Mesendoderm (in vitro differentiated cells): ENCODE measurements around the gene AQP1.

ENCODE experiments used
- DNase-seq: peaks from one replicate; pipeline ENCODE4 v3.0.0; 2013
- H2AK5ac ChIP-seq: 2 replicates; pipeline ENCODE4 v1.6.1; 2013; ENCODE audit warnings: low read length, inconsistent platforms
- H2BK120ac ChIP-seq: 2 replicates; pipeline ENCODE4 v1.6.1; 2013; ENCODE audit warnings: low read depth, mild to moderate bottlenecking, low read length, moderate library complexity, mixed read lengths
- H2BK15ac ChIP-seq: replicated peaks from 2 replicates; pipeline ENCODE4 v1.6.1; 2013; ENCODE audit warnings: low read depth, mild to moderate bottlenecking, moderate library complexity
- H2BK5ac ChIP-seq: 2 replicates; pipeline ENCODE4 v1.6.1; 2013; ENCODE audit warnings: low read length, inconsistent platforms
- H3K18ac ChIP-seq: 2 replicates; pipeline ENCODE4 v1.6.1; 2013; ENCODE audit warnings: mild to moderate bottlenecking, low read length, mixed read lengths
- H3K23ac ChIP-seq: one replicate; pipeline ENCODE4 v1.6.1; 2013; ENCODE audit warnings: low read length
- H3K27ac ChIP-seq: 2 replicates; pipeline ENCODE4 v1.5.1; 2013; ENCODE audit warnings: low read depth, mild to moderate bottlenecking, inconsistent platforms, low read length, moderate library complexity
- H3K27me3 ChIP-seq: 2 replicates; pipeline ENCODE4 v1.6.1; 2013; ENCODE audit warnings: low read length, control low read depth, mild to moderate bottlenecking, inconsistent platforms; ENCODE audit not compliant: insufficient read depth, poor library complexity
- H3K36me3 ChIP-seq: 2 replicates; pipeline ENCODE4 v1.6.1; 2013; ENCODE audit warnings: low read length, inconsistent platforms; ENCODE audit not compliant: control insufficient read depth, insufficient read depth
- H3K4ac ChIP-seq: one replicate; pipeline ENCODE4 v1.6.1; 2013; ENCODE audit warnings: low read depth, mild to moderate bottlenecking, low read length, moderate library complexity
- H3K4me1 ChIP-seq: 2 replicates; pipeline ENCODE4 v1.6.1; 2013; ENCODE audit warnings: low read depth, low read length, inconsistent platforms; ENCODE audit not compliant: control insufficient read depth
- H3K4me2 ChIP-seq: 2 replicates; pipeline ENCODE4 v1.6.1; 2013; ENCODE audit warnings: low read length
- H3K4me3 ChIP-seq: 2 replicates; pipeline ENCODE4 v1.5.1; 2013; ENCODE audit warnings: mild to moderate bottlenecking, low read length
- H3K56ac ChIP-seq: one replicate; pipeline ENCODE4 v1.6.1; 2013; ENCODE audit warnings: low read length
- H3K79me1 ChIP-seq: 2 replicates; pipeline ENCODE4 v1.6.1; 2013; ENCODE audit warnings: low read length, inconsistent platforms
- H3K79me2 ChIP-seq: 2 replicates; pipeline ENCODE4 v1.6.1; 2013; ENCODE audit warnings: mild to moderate bottlenecking, low read length; ENCODE audit not compliant: control insufficient read depth, insufficient read depth
- H3K9ac ChIP-seq: 2 replicates; pipeline ENCODE4 v1.6.1; 2013; ENCODE audit warnings: low read length, inconsistent platforms
- H4K5ac ChIP-seq: one replicate; pipeline ENCODE4 v1.6.1; 2013; ENCODE audit warnings: low read length
- H4K8ac ChIP-seq: one replicate; pipeline ENCODE4 v1.6.1; 2013; ENCODE audit warnings: low read depth, mild to moderate bottlenecking, control low read depth, low read length, moderate library complexity
- WGBS: extraction: QIAGEN DNeasy Blood & Tissue Kit; methylation state at CpG from one replicate; pipeline ENCODE4 v1.1.7; 2013; ENCODE audit warnings: low lambda C conversion rate, missing lambda C conversion rate; ENCODE audit not compliant: insufficient coverage; ENCODE audit errors: extremely low coverage; 5-methylcytosine and 5-hydroxymethylcytosine counted together

The AQP1 gene

GRCh38 chr7:30935569-30935877 is 23.9 kb downstream of the AQP1 start:
- H3K23ac ChIP-seq: no peak overlapping the region
- DNase-seq: no peak

GRCh38 chr7:30936650-30937245 is 25.1 kb downstream of the AQP1 start:
- no peak overlapping the region for H3K9ac ChIP-seq

More at GRCh38 chr7:30935569-30935877, 23.9 kb downstream of the AQP1 start:
- Histone ChIP-seq H3K27ac (no peak overlapping the region), H2BK5ac (no peak overlapping the region), H3K4me3 (no peak overlapping the region), H3K36me3 (no peaks in the 10 kb centered on the region), H3K9ac (no peak overlapping the region), H3K4me2 (no peak overlapping the region), H3K18ac (no peak overlapping the region), H2AK5ac (no peak overlapping the region), H2BK15ac (no peak overlapping the region), H3K79me2 (no peaks in the 10 kb centered on the region), H3K4me1 (no peaks in the 10 kb centered on the region), H4K5ac (no peak overlapping the region), H3K4ac (no peak overlapping the region), H4K8ac (no peak overlapping the region), H3K56ac (no peak overlapping the region), H3K79me1 (no peaks in the 10 kb centered on the region), H2BK120ac (no peak overlapping the region), H3K27me3 (no peaks in the 10 kb centered on the region)
- WGBS: no CpG with 5 or more reads among the region's 3 CpGs

GRCh38 chr7:30937416-30937815 is 25.8 kb downstream of the AQP1 start:
- no CpG with 5 or more reads among the region's 3 CpGs for WGBS
- H2BK120ac ChIP-seq: no peak overlapping the region
- no peak overlapping the region for H4K8ac ChIP-seq
- H3K56ac ChIP-seq: no peak overlapping the region
- no peak overlapping the region for H3K4me3 ChIP-seq
- no peaks in the 10 kb centered on the region for H3K79me2 ChIP-seq
- no peak overlapping the region for H3K27ac ChIP-seq
- H3K4ac ChIP-seq: no peak overlapping the region
- H3K23ac ChIP-seq: no peak overlapping the region
- no peak overlapping the region for H3K18ac ChIP-seq
- no peaks in the 10 kb centered on the region for H3K36me3 ChIP-seq
- H3K27me3 ChIP-seq: no peaks in the 10 kb centered on the region
- no peak for DNase-seq
- H3K4me2 ChIP-seq: no peak overlapping the region
- no peak overlapping the region for H4K5ac ChIP-seq
- H2AK5ac ChIP-seq: no peak overlapping the region
- H3K4me1 ChIP-seq: no peaks in the 10 kb centered on the region
- H3K79me1 ChIP-seq: no peaks in the 10 kb centered on the region
- no peak overlapping the region for H2BK15ac ChIP-seq
- H2BK5ac ChIP-seq: no peak overlapping the region
- H3K9ac ChIP-seq: no peak overlapping the region

More at GRCh38 chr7:30936650-30937245, 25.1 kb downstream of the AQP1 start:
- Histone ChIP-seq H3K27me3 (no peaks in the 10 kb centered on the region), H3K18ac (no peak overlapping the region), H4K5ac (no peak overlapping the region), H3K23ac (no peak overlapping the region), H3K4me2 (no peak overlapping the region), H3K36me3 (no peaks in the 10 kb centered on the region), H3K4me3 (no peak overlapping the region), H3K79me1 (no peaks in the 10 kb centered on the region), H2BK5ac (no peak overlapping the region), H3K79me2 (no peaks in the 10 kb centered on the region), H3K27ac (no peak overlapping the region), H2BK15ac (no peak overlapping the region), H3K4me1 (no peaks in the 10 kb centered on the region), H3K56ac (no peak overlapping the region), H3K4ac (no peak overlapping the region), H2BK120ac (no peak overlapping the region), H4K8ac (no peak overlapping the region), H2AK5ac (no peak overlapping the region)
- DNase-seq: no peak

GRCh38 chr7:30938435-30939316 is 27.0 kb downstream of the AQP1 start:
- H3K27me3 ChIP-seq: no peaks in the 10 kb centered on the region
- H2BK120ac ChIP-seq: no peak overlapping the region
- H3K79me2 ChIP-seq: no peaks in the 10 kb centered on the region
- H3K36me3 ChIP-seq: no peaks in the 10 kb centered on the region
- H3K27ac ChIP-seq: no peak overlapping the region
- H3K23ac ChIP-seq: no peak overlapping the region
- H3K56ac ChIP-seq: peak overlapping the region; percentile 79
- no peak overlapping the region for H2AK5ac ChIP-seq
- peak overlapping the region; percentile 28 for H3K4me2 ChIP-seq
- no peak overlapping the region for H2BK15ac ChIP-seq
- no peak overlapping the region for H4K8ac ChIP-seq
- peak; percentile 94 for DNase-seq
- WGBS: no CpG with 5 or more reads among the region's 25 CpGs
- H3K4ac ChIP-seq: no peak overlapping the region
- H3K18ac ChIP-seq: no peak overlapping the region
- no peak overlapping the region for H2BK5ac ChIP-seq
- peak overlapping the region; percentile 58 for H3K9ac ChIP-seq
- no peaks in the 10 kb centered on the region for H3K4me1 ChIP-seq
- no peaks in the 10 kb centered on the region for H3K79me1 ChIP-seq
- no peak overlapping the region for H4K5ac ChIP-seq
- no peak overlapping the region for H3K4me3 ChIP-seq

- Histone ChIP-seq H3K27me3 (no peaks in the 10 kb centered on the region), H3K18ac (no peak overlapping the region), H4K8ac (no peak overlapping the region), H3K79me1 (no peaks in the 10 kb centered on the region), H3K23ac (no peak overlapping the region), H2BK5ac (no peak overlapping the region), H3K4ac (no peak overlapping the region), H2AK5ac (no peak overlapping the region), H3K9ac (no peak overlapping the region), H3K79me2 (no peaks in the 10 kb centered on the region), H2BK120ac (no peak overlapping the region), H3K4me1 (no peaks in the 10 kb centered on the region), H2BK15ac (no peak overlapping the region), H3K4me3 (no peak overlapping the region), H3K36me3 (no peaks in the 10 kb centered on the region), H4K5ac (no peak overlapping the region), H3K56ac (no peak overlapping the region), H3K27ac (no peak overlapping the region), H3K4me2 (no peak overlapping the region)
- WGBS: no CpG with 5 or more reads among the region's 8 CpGs
- DNase-seq: no peak
Observed at GRCh38 chr7:30941582-30942323, 30.1 kb downstream of the AQP1 start.
